GM19438 (cell line): ENCODE results near the gene FRG2.
"Not testable (repeated sequence)": the region's sequence is repeated elsewhere in the genome, so short reads cannot be mapped to it uniquely, and the experiment has no call there.

Experiments
- ATAC-seq: cut with Tn5 transposase; IDR thresholded peaks from one replicate; pipeline ENCODE4 v1.9.1; 2021; ENCODE audit warnings: low read depth; ENCODE audit not compliant: unreplicated experiment

FRG2 gene

DNA sequence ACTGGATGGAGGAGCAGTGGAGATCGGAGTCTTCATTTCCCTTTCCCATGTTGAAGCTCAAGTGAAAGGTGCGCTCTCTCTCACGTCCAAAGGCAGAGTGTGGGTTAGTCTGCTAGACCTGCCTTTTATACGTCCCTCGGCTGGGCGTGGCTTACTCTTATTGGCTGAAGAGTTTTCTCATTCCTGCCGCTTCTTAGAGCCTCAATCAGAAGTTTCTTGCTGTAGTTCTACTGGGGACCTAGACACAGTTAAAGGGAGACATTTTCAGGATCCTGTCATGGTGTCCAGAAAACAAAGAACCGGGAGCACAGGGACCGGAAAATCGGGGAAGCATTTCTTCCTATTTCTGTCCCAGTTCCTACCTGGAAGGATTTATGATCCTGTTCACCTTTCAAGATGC lies at the start of gene FRG2:
TSS of gene FRG2 (minus strand) at position 101 of the 400 bp plus-strand sequence. CDS start at position 49, 52 bp downstream.
- not testable (repeated sequence) for ATAC-seq

DNA sequence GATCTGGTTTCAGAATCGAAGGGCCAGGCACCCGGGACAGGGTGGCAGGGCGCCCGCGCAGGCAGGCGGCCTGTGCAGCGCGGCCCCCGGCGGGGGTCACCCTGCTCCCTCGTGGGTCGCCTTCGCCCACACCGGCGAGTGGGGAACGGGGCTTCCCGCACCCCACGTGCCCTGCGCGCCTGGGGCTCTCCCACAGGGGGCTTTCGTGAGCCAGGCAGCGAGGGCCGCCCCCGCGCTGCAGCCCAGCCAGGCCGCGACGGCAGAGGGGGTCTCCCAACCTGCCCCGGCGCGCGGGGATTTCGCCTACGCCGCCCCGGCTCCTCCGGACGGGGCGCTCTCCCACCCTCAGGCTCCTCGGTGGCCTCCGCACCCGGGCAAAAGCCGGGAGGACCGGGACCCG lies 41.3 kb upstream of the FRG2 start:
- not testable (repeated sequence) for ATAC-seq

DNA sequence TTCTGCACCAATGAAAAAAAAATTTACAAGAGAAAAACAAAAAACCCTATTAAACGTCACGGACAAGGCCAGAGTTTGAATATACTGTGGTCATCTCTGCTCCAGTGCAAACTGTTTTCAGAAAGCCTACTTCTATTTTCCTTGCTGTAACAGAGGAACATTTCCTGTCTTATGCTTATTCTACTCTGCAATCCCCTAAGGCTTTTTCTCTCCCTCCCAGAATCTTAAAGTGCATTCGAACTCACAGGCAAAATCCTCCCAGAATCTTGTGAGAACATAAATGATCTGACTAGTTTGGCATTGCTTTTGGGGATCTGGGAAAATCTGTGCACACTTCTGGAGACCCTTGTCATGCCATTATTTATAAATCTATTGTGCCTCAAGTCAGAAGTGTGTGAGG lies 37.7 kb upstream of the FRG2 start:
- not testable (repeated sequence) for ATAC-seq

DNA sequence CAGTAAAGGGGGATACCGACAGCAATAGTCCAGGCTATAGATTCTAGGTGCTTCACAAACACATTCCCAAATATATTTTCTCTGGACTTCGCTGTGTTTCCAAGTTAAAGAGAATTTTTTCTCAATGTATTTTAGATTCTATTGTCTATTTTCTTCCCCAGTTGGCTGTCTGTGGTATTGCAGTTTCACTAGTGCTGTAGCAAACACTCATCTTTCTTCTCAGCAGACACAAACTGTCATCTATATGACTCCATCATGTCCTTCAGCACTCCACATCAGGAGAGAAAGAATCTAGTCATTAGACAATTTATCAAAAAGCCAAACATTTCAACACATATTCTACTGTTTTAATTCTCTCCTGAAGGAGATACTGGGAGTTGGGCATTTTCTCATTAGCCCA lies 37.3 kb upstream of the FRG2 start, which contains the start of gene DBET:
TSS of gene DBET (plus strand) at position 161 of the 400 bp plus-strand sequence.
- not testable (repeated sequence) for ATAC-seq

DNA sequence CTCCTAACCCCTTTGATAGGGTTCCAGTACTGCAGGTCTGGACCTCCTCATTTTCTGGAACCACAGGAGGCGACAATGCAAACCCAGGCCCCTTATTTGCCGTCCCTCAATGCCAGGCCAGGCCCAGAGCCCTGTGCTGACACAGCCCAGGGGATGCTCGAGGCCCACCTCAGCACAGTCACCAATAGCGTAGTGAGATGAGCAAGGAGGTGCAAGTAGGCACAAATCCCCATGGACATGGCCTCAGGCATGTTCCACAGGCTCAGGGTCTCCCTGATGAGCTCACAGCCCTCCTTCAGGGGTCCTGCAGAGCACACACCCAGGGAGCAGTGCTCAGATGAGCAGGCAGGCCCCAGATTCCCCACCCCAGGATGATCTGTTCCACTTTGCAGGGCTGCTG lies 31.9 kb upstream of the FRG2 start:
- not testable (repeated sequence) for ATAC-seq

DNA sequence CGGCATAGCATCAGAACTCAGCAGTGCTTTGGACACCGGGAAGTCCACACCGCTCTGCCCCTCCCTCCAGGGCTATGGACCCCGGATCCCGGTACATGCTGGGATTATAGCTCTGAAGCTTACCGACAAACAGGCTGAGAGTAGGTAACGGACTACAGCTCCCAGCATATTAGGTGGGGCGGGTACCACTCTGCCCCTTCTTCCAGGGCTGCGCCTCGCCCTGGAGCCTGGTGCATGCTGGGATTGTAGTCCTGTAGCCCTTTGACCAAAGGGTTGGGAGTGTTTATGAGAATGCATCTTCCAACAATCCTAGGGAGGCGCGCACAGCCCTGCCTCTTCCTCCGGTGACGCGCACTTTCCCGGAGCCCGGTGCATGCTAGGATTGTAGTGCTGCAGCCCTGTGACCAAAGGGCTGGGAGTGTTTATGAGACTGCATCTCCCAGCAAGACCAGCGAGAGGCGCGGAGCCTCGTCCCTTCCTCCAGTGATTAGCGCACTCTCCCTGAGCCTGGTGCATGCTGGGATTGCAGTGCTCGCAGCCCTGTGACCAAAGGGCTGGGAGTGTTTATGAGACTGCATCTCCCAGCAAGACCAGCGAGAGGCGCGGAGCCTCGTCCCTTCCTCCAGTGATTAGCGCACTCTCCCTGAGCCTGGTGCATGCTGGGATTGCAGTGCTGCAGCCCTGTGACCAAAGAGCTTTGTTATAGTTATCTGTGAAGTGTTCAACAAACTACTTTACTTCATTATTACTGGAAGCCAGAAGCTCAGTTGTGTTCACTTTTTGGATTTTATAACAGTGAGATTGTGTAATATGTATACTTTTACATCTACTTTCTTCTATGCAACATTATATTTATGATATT lies 22.6 kb upstream of the FRG2 start:
- ATAC-seq = not testable (repeated sequence)

DNA sequence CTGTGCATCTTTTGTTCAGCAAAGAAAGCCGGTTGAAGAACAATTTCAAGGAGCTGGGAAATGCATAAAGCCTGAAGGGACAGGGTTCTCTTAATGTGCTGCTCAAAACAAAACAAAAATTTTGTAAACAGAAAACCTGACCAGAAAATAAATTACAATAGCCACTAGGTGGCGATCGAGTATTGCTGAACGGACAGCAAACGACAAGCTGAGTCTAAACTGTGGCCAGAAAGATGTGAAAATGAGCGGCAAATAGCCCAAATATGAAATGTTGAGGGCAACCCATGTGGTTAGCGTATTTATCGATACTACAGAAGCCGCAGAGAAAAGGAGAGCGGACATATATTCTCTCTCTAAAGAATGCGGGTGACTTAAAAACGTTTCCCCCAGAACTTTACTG lies 20.6 kb upstream of the FRG2 start:
- ATAC-seq = not testable (repeated sequence)

DNA sequence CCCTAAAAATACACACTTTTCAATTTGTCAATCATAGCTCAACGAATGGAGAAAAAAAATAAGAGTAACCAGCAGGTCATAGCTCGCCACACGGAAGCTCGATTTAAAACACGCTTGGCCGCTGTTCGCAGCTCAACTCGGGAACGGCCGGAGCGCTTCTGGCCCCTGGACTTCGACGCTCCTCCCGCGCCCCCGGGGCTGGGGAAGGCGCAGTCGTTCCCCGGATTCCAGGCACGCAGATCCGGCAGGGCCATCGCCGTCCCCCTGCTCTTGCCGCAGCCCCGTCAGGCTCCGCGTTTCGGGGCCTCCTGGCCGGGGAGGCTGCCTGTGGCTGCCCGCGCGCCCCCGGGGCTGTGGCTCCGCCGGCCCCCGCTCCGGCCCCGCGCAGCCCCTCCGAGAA lies 13.8 kb upstream of the FRG2 start:
- not testable (repeated sequence) for ATAC-seq

DNA sequence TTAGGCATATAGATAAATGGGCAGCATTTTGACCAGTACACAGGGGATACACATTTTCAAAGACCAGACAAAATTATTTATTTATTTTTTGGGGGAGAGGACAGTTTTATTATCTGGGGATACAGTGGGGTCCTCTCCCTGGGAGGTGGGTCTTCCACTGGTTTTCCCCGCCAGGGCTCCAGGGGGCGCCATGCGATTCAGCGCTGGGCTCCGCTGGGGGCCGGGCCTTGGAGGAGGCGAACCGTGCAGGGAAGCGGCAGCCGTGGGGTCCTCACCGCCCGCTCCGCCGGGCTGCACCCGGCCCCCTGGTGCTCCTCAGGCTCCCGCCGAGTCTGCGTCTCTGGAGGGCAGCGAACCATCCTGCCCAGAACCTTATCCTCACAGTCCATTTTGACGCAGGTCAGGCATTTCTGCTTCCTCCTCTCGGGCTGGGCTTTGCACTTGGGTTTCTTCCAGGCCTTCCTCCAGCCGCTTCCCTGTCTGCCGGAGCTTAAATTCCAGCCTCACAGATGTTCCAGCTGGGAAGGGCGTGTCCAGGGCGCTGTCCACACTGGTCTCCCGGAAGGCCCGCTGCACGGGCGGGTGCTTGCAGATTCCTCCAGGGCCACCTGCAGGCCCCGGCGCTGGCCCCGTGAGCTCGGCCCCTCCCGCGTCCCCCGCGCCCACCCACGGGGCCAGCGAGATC lies 10.8 kb upstream of the FRG2 start:
- ATAC-seq = not testable (repeated sequence)

DNA sequence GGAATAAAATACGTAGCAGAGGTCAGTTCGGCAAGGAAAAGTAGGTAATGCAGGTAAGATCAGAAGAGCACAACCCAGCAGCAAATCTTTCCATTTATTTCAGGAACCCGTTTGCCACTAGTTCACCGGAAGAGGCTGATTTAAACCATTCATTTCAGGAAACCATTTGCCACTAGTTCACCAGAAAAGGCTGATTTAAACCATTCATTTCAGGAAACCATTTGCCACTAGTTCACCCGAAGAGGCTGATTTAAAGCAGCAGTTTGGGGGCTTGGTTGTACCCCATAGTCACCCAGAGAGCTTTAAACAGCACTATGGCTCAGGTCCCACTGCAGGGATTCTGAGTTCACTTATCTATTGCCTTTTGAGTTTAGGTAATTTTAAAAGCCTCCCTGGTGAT lies 4.2 kb upstream of the FRG2 start:
- not testable (repeated sequence) for ATAC-seq

DNA sequence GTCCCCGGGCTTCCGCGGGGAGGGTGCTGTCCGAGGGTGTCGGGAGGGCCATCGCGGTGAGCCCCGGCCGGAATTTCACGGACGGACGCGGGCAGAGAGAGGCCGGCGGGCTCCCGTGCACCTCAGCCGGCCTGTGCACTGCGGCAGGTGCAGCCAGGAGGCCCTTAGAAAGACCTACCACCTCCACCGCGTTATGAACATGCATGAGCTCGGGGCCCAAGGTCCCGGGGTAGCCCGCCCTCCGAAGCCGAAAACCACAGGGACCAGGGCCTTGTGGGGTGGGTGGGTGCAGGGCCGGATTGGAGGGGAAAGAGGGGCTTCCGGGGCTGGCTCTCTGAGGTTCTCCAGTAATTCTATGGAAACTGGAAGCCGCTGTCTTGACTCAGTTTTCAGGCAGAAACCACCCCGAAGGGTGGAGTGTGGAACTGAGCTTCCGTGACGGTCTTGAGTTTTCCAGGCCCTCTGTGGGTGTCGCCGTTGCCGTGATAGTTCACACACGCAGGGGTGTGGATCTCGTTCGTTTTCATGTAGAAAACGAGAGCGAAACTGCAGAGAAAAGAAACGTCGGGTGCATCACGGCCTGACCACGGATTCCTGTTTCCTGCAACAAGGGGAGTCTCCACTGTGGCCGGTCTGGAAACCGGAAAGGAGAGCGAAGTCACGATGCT lies 4.3 kb downstream of the FRG2 start:
- not testable (repeated sequence) for ATAC-seq

DNA sequence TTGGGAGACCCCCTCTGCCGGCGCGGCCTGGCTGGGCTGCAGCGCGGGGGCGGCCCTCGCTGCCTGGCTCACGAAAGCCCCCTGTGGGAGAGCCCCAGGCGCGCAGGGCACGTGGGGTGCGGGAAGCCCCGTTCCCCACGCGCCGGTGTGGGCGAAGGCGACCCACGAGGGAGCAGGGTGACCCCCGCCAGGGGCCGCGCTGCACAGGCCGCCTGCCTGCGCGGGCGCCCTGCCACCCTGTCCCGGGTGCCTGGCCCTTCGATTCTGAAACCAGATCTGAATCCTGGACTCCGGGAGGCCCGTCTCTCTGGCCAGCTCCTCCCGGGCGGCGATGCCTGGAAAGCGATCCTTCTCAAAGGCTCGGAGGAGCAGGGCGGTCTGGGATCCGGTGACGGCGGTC lies 5.1 kb downstream of the FRG2 start:
- not testable (repeated sequence) for ATAC-seq

DNA sequence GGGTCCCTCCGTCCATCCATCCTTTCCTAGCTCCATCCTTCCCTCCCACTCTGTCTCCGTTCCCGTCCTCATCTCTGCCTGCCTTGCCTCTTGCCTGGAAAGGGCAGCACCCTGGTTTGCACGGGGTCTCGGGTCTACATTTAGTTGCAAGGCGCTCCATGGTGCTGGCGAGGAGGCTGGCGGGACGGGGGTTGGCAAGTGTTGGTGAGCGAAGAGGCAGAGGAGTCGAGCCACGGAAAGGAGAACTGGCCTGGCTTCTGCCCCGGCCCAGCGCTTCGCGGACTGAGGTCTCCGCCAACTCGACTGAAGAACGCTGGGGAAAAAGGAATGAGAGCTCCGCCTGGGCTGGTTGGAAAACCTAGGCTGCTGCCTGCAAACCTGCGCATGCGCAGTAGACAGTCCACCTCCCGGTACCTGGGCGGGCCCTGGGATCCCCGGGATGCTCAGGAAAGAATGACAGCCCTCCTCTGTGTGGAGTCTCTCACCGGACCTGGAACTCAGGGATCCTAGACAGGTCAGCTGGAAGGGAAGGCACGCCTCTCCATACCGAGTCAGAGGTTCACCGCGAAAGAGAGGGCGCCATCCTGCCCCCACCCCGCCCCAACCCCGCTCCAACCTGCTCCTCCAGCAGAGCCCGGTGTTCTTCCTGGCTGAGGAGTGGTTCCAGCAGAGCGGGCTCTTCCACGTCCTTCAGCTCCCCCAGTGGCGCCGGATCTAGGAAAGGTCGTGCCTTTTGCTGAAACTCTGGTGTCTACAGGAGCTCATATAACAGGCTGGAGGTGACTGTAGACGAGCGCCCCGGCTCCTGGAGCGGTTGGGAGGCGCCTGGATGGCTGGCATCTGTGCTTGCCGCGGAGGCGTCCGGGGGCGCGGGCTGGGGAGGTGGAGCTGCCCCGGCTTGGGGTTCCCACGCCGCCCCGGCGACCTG lies 6.0 kb downstream of the FRG2 start:
- no peak for ATAC-seq

DNA sequence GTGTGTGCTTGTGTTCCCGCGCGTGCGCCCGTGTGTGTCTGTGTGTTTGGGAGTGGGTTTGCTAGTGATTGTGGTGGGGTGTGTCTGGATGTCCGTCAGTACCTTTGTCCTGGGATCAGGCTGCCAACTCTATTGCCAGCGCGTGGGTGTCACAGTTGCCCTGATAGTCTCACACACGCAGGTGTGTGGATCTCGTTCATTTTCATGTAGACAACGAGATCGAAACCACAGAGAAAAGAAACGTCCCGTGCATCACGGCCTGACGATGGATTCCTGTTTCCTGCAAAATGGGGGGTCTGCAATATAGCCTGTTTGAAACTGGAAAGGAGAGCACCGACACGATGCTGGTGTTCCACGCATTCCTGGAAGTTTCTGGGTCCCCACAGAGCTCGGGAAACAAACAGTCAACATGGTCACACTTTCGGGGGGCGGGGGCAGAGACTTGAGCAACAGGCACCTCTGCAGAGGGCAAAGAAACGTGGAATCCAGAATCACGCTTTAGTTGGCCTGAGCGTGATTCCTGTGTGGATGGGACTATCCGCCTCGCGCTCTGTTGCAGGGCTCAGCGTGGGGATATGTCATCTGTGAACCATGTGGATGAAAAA lies 7.1 kb downstream of the FRG2 start:
- ATAC-seq = not testable (repeated sequence)

DNA sequence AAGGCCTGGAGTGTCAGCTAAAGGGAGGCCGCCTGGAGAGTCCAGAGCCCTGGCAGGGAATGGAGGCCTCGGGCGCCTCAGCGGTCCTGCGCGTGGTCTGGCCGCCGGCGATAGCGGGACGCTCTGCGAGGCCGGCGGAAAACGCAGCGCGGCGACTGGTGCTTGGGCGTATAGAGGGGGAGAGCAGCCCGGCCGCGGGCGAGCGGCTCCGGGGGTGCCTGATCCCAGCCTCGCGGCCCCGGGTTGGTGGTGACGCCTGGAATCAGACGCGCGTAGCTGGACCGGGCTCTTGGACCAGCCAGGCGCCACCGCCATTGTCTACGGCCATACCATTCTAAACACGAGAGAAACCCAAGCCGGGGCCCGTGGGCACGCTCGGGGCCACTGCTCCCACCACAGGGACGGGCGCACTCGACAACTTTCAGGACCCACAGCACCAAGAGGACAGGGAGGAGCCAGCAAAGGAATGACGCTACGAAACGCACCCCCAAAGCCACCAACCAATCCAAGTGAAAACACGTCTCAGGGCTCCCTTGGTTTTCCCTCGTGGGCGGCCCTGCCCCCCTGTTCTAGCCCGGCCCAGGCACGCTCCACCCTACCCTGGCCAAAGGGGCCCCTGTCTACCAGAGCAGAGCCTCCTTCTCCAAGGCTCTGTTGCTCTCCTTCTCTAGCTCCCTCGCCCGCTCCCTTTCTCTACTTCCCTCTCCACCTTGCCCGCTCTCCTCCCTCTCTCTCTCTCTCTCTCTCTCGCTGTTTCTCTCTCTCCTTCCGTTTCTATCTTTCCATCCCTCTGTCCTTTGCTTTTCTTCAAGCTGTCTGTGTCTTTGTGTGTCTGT lies 7.8 kb downstream of the FRG2 start:
- no peak for ATAC-seq

DNA sequence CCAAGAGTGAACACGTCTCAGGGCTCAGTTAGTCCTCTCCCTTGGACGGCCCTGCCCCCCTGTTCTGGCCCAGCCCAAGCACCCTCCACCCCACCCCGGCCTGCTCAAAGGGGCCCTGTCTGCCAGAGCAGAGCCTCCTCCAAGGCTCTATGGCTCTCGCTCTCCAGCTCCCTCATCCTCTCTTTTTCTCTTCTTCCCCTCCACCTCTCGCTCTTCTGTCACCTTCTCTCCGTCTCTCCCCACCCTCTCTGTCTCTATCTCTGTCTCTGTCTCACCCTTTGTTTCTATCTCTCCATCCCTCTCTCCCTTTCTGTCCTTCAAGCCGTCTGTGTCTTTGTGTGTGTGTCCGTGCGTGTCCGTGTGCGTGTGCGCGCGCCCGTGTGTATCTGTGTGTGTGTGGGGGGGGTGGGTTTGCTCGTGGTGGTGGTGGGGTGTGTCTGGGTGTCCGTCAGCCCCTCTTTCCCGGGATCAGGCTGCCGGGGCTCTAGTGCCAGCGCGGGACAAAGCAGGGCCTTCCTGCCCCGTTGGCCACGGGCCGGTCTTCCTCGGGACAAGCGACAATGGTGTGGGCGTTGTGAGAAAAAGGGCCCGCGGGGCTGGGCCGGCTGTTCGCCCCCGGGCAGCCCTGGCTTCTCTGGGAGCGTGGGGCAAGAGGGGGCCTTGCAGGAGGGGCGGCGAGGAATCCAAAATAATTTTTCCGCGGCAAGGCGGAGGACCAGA lies 8.7 kb downstream of the FRG2 start:
- no peak for ATAC-seq

DNA sequence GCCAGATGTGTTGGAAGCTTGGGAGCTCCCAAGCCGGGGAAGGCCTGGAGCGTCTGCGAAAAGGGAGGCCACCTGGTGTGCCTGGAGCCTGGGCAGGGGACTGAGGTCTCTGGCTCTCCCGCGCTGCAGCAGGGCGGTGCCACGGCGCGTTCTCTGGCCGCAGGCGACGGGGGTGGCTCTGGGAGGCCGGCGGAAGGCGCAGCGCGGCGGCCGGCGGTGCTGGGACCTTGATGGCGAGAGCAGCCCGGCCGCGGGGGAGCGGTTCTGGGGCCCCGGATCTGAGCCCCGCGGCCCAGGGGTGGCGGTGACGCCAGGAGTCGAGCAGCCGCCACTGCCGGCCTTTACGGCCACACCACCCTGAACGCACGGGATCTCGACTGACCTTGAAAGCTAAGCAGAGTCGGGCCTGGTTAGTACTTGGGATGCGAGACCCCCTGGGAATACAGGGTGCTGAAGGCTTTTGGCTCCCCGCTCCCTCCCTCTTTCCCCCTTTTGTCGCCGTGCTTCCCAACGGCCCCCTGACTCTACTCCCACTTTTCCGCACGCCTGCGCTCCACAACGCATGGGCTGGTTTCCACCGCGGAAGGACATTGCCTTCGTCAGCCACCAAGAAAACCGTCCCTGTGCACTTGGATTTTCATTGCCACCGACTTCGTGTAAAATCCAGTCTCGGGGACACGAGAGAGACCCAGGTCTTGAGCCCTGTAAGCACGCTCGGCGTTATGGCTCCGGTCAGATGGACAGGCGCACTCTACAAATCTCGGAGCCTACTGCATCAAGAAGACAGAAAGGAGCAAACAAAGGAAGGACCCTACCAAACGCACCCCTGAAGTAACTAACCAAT lies 9.5 kb downstream of the FRG2 start:
- no peak for ATAC-seq
